ENCODE results near the gene UNG. TPM values are rescaled to one million over a fixed set of nuclear protein-coding genes. Genes with fewer than 3 reads are reported as not detected.

UNG gene
- total RNA-seq (2022; extraction: Qiagen RNA extraction; ENCODE audit: low read depth), result 81.1 to 85.2 TPM (median 82.8 TPM) in 5 replicates

DNA sequence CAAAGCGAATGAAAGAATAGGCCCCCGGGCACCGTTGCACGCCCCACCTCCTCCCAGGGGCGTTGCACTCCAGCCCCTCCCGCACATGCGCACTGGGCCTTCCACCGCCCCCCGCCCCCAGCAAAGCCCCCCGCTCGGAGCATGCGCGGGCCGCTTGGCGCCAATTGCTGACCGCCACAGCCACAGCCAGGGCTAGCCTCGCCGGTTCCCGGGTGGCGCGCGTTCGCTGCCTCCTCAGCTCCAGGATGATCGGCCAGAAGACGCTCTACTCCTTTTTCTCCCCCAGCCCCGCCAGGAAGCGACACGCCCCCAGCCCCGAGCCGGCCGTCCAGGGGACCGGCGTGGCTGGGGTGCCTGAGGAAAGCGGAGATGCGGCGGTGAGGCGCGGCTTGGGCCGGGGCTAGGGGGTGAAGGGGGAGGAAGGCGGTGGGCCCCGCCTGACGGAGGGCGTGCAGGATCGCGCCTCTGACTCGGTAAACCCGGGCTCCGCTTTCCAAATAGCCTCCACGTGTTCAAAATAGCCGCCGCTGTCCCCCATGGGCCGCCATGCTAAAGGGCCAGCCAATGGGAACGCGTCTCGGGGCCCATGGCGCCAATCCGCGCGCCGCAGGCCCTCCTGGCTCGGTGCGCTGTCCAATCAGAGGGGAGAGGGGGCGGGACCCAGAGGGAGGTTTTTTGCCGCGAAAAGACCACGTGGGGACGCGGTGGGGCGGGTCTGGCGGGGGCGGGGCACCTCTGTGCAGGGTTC lies at the start of gene UNG:
Gene UNG, plus strand, starts transcription at position 163 of the 748 bp plus-strand sequence. Its CDS starts 83 bp downstream, at position 246.

DNA sequence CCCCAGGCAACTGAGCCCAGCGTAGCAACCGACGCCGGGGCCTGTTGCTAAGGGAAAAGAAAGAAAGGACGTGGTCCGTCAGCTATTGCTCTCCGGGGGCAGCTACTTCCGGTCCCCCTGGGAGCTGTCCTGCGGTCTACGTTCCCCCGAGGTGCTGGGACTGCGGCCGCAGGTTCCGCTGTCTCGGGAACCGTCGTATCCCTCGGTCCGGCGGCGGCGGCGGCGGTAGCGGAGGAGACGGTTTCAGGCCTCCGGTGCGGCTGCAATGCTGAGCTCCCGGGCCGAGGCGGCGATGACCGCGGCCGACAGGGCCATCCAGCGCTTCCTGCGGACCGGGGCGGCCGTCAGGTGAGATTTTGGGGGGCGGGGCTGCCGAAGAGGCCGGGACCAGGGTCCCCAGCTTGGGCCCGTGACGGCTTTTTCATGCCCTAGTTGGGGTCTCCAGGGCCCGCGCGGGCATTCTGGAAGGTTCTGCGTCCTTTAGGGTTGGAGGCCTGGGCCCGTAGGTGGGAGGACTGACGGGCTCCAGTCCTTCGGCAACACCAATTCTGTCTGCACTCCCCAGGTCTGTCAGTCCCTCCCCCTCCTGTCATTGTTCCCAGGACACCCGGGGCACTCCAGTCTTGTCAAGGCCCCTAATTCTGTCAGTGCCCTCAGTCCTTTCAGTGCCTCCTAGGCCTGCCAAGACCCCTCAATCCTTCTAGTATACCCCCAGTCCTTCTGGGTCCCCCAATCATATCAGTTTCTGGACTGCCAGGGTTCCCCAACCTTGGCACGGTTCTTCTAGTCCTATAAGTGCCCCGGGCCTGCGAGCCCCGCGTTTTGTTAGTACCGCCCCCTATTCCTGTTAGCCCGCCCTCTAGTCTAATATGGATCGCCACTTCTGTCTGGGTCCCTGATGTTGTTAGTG lies 44.7 kb upstream of the UNG start, which contains the start of gene USP30:
Gene USP30, plus strand, starts transcription at position 163 of the 910 bp plus-strand sequence. Its CDS starts 103 bp downstream, at position 266.

GRCh38 chr12:109093022-109093918 lies 4.1 kb upstream of the UNG start, which contains the start of gene ALKBH2:
TSS of gene ALKBH2 (minus strand) at chr12:109093472. CDS start at chr12:109092786, 686 bp downstream.

GRCh38 chr12:109115758-109116610 lies 18.6 kb downstream of the UNG start, which contains the start of gene ACACB:
TSS of gene ACACB (plus strand) at chr12:109116587. CDS start at chr12:109139406, 22,819 bp downstream.

Other genes starting within 250 kb of the UNG start
- gene SSH1, start 240.0 kb upstream of the UNG start, total RNA-seq (2022; extraction: Qiagen RNA extraction; ENCODE audit: low read depth), result 15.1 to 26.1 TPM (median 23.7 TPM) in 5 replicates
- not detected in 5 replicates for gene DAO, start 217.5 kb upstream of the UNG start, total RNA-seq (2022; extraction: Qiagen RNA extraction; ENCODE audit: low read depth)
- not detected in 5 replicates for gene SVOP, start 76.5 kb upstream of the UNG start, total RNA-seq (2022; extraction: Qiagen RNA extraction; ENCODE audit: low read depth)
- gene USP30, start 45.0 kb upstream of the UNG start, total RNA-seq (2022; extraction: Qiagen RNA extraction; ENCODE audit: low read depth), result 6.3 to 10.1 TPM (median 8.6 TPM) in 5 replicates
- 43.0 to 52.4 TPM (median 46.9 TPM) in 5 replicates for gene ALKBH2, start 4.1 kb upstream of the UNG start, total RNA-seq (2022; extraction: Qiagen RNA extraction; ENCODE audit: low read depth)
- gene ACACB, start 19.0 kb downstream of the UNG start, total RNA-seq (2022; extraction: Qiagen RNA extraction; ENCODE audit: low read depth), result 9.1 to 15.6 TPM (median 11.2 TPM) in 5 replicates
- 0.03 to 0.08 TPM (median 0.06 TPM) in 4 of 5 replicates, not detected in the other for gene FOXN4, start 211.7 kb downstream of the UNG start, total RNA-seq (2022; extraction: Qiagen RNA extraction; ENCODE audit: low read depth)

Data from A549 treated with GW870086 at 1 μM for 4 hours (cell line).